ENCODE measurements around the gene NEK10. TPM values are rescaled to one million over a fixed set of nuclear protein-coding genes. Genes with fewer than 3 reads are reported as not detected.

NEK10 gene
- total and polyA plus RNA-seq, 2 donors from 2014 or later: 1.0 to 4.1 TPM

- TF ChIP-seq CTCF (IDR thresholded peaks at IDR 0.05; ENCODE audit: borderline replicate concordance, extremely low read depth, insufficient read depth): no peak
- no peak overlapping the region for H3K9ac ChIP-seq (ENCODE audit: low read length in 3 of 3)
- intact Hi-C loops (cut with DNase I): no loop called here
- DNase-seq: no peak
- no peak for FAIRE-seq
- H3K27me3 ChIP-seq (ENCODE audit: control insufficient read depth, insufficient read depth, low read length): no peaks in the 10 kb centered on the region
- no peaks in the 10 kb centered on the region for H3K4me1 ChIP-seq (ENCODE audit: control insufficient read depth in 2 of 3, insufficient read depth in 2 of 3, low read depth in 1 of 3, low read length in 3 of 3)
- H3K27ac ChIP-seq (ENCODE audit: low read depth in 2 of 2, low read length in 2 of 2): no peak overlapping the region
- H3K9me3 ChIP-seq (ENCODE audit: control insufficient read depth in 2 of 3, insufficient read depth in 1 of 3, low read length in 3 of 3): no peaks in the 10 kb centered on the region
- no peak overlapping the region for H3K4me3 ChIP-seq (ENCODE audit: low read length in 3 of 3)
- H3K36me3 ChIP-seq (ENCODE audit: control insufficient read depth in 2 of 3, insufficient read depth in 3 of 3, low read length in 3 of 3): no peaks in the 10 kb centered on the region
These were observed 174.2 kb downstream of the NEK10 start for GRCh38 chr3:27194861-27195483.

- FAIRE-seq: no peak
- H3K27me3 ChIP-seq (ENCODE audit: control insufficient read depth, insufficient read depth, low read length): no peaks in the 10 kb centered on the region
- H3K4me3 ChIP-seq (ENCODE audit: low read length in 3 of 3): no peak overlapping the region
- TF ChIP-seq CTCF (IDR thresholded peaks at IDR 0.05; ENCODE audit: borderline replicate concordance, extremely low read depth, insufficient read depth): no peak
- no peaks in the 10 kb centered on the region for H3K9me3 ChIP-seq (ENCODE audit: control insufficient read depth in 2 of 3, insufficient read depth in 1 of 3, low read length in 3 of 3)
- H3K9ac ChIP-seq (ENCODE audit: low read length in 3 of 3): no peak overlapping the region
- H3K4me1 ChIP-seq (ENCODE audit: control insufficient read depth in 2 of 3, insufficient read depth in 2 of 3, low read depth in 1 of 3, low read length in 3 of 3): no peaks in the 10 kb centered on the region
- no peak for DNase-seq
- H3K27ac ChIP-seq (ENCODE audit: low read depth in 2 of 2, low read length in 2 of 2): no peak overlapping the region
- H3K36me3 ChIP-seq (ENCODE audit: control insufficient read depth in 2 of 3, insufficient read depth in 3 of 3, low read length in 3 of 3): no peaks in the 10 kb centered on the region
- intact Hi-C loops (cut with DNase I): no loop called here
These were observed 176.1 kb downstream of the NEK10 start for GRCh38 chr3:27193056-27193455.

- H3K4me3 ChIP-seq (ENCODE audit: low read length in 3 of 3): no peak overlapping the region
- intact Hi-C loops (cut with DNase I): no loop called here
- H3K27ac ChIP-seq (ENCODE audit: low read depth in 2 of 2, low read length in 2 of 2): no peak overlapping the region
- H3K27me3 ChIP-seq (ENCODE audit: control insufficient read depth, insufficient read depth, low read length): no peaks in the 10 kb centered on the region
- DNase-seq: no peak
- FAIRE-seq: no peak
- H3K36me3 ChIP-seq (ENCODE audit: control insufficient read depth in 2 of 3, insufficient read depth in 3 of 3, low read length in 3 of 3): no peaks in the 10 kb centered on the region
- H3K4me1 ChIP-seq (ENCODE audit: control insufficient read depth in 2 of 3, insufficient read depth in 2 of 3, low read depth in 1 of 3, low read length in 3 of 3): no peaks in the 10 kb centered on the region
- H3K9ac ChIP-seq (ENCODE audit: low read length in 3 of 3): no peak overlapping the region
- no peak for TF ChIP-seq CTCF (IDR thresholded peaks at IDR 0.05; ENCODE audit: borderline replicate concordance, extremely low read depth, insufficient read depth)
- H3K9me3 ChIP-seq (ENCODE audit: control insufficient read depth in 2 of 3, insufficient read depth in 1 of 3, low read length in 3 of 3): no peaks in the 10 kb centered on the region
These were observed 183.2 kb downstream of the NEK10 start for GRCh38 chr3:27186013-27186412.
